Activated naive CD4-positive, alpha-beta T cell treated with Interleukin-2 at 50 U/mL for 16 hours (primary cell): ENCODE results near the gene GPATCH3.
"Not testable (repeated sequence)": the region's sequence is repeated elsewhere in the genome, so short reads cannot be mapped to it uniquely, and the experiment has no call there.

Source experiments
- DNase-seq: peaks from one replicate; pipeline ENCODE4 v3.0.0-alpha.2; 2020

GPATCH3 gene

GRCh38 chr1:26900001-26900814, at the start of gene GPATCH3:
TSS of gene GPATCH3 (minus strand) at chr1:26900467. CDS start at chr1:26900442, 25 bp downstream.
- DNase-seq: peak; percentile 87

GRCh38 chr1:26949926-26950319, 49.7 kb upstream of the GPATCH3 start:
- DNase-seq: no peak

DNA sequence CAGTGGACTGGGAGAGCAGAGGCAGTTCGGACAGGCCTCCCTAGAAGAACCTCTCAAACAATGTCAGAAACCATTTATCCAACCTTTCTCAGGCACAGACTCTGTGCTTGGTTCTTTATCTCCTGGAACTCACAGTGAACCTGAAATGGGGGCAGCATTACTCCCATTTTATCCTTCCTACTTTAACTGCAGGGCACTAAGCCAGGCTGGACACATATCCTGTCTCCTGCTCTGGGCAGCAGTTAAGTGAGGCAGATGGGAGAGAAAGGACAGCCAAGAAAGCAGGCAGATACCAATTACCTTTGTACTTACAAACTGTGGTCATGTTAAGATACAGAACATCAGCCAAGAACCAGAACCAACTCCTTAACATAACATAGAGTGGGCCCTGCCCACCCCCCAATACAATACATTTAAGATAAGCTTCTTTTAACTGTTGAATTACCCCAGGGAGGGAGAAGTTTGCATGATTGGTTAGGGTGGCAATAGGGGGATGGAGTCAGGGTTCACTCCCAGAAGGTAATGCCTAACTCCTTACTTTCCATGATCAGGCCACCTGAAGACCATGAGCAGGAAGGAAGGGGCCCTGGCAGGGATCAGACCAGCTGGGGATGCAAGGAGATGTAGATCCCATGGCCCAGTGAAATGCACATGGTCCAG, 49.1 kb upstream of the GPATCH3 start:
- DNase-seq: no peak

GRCh38 chr1:26948725-26949057, 48.4 kb upstream of the GPATCH3 start:
- DNase-seq: not testable (repeated sequence)

- no peak for DNase-seq
These were observed 46.0 kb upstream of the GPATCH3 start for GRCh38 chr1:26946270-26946669.

GRCh38 chr1:26945728-26946127, 45.5 kb upstream of the GPATCH3 start:
- DNase-seq: no peak

DNA sequence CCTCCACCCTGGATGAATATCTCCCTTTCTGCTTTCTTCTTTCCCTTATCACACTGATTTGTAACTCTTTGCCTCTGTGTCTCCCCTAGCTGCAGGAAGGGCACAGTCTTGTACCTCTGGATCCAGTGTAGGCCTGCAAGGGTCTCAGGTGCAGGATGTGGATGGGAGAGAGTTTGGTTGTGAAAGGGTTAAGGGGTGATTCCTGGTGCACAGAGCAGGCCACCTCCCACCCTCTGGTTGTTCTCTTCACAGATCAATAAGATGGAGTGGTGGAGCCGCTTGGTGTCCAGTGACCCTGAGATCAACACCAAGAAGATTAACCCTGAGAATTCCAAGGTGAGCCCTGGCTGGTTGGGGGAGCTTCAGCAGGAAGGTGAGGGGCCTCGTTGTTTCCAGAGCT, 44.9 kb upstream of the GPATCH3 start:
- DNase-seq: no peak

DNA sequence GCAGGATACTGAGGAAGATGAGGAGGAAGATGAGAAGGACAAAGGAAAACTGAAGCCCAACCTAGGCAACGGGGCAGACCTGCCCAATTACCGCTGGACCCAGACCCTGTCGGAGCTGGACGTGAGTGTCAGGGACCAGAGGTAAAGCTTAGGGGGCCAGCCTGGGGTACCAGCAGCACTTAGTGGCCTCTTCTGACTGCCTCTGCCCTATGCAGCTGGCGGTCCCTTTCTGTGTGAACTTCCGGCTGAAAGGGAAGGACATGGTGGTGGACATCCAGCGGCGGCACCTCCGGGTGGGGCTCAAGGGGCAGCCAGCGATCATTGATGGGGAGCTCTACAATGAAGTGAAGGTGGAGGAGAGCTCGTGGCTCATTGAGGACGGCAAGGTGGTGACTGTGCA, 42.4 kb upstream of the GPATCH3 start:
- no peak for DNase-seq

DNA sequence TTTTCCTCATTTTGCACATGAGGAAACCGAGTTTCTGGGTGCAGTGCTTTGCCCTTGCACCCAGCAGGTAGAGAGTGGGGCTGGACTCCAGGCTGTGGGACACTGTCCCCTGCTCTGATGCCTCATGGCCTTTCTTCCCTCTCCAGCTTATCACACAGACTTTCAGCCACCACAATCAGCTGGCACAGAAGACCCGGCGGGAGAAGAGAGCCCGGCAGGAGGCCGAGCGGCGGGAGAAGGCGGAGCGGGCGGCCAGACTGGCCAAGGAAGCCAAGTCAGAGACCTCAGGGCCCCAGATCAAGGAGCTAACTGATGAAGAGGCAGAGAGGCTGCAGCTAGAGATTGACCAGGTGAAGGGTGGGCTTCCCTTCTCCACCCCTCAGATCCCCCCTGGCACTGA, 41.0 kb upstream of the GPATCH3 start:
- DNase-seq: no peak

- no peak for DNase-seq
These were observed 38.4 kb upstream of the GPATCH3 start for GRCh38 chr1:26938659-26939025.

- no peak for DNase-seq
These were observed 37.9 kb upstream of the GPATCH3 start for GRCh38 chr1:26938004-26938658.

- DNase-seq: no peak
These were observed 36.6 kb upstream of the GPATCH3 start for GRCh38 chr1:26936823-26937222.

DNA sequence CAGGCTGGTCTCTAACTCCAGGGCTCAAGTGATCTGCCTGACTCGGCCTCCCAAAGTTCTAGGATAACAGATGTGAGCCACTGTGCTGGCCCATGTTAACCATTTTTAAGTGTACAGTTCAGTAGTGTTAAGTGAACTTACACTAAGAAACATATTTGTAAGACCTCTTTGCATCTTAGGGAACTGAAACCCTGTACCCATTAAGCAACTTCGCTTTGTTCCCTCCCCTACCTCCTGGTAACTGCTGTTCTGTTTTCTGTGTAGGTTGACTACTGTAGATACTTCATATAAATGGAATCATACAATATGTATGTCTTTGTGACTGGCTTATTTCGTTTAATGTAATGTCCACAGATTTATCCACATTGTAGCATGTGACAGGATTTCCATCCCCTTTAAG, 32.3 kb upstream of the GPATCH3 start:
- DNase-seq: no peak

- no peak for DNase-seq
These were observed 23.4 kb upstream of the GPATCH3 start for GRCh38 chr1:26923711-26924110.

DNA sequence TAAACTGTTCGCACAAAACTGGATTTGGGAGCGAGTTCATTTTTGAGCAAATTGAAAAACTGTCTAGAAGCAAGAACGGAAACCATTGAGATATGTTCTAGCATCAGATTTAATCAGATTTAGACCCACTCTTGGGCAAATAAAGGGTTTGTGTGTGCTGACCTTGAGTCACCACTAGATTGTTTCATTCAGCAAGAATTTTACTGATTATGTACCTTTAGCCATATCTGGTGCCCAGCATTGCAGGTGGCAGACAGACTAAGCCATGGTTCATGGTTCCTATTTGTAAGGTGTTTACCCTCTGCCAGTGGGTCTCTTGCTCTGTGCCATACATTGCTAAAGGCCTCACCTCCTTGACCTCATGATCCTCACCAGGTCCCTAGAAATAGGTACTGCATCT, 22.6 kb upstream of the GPATCH3 start:
- no peak for DNase-seq

- DNase-seq: no peak
These were observed 22.1 kb upstream of the GPATCH3 start for GRCh38 chr1:26922431-26922729.

- DNase-seq: peak; percentile 96
These were observed 21.5 kb upstream of the GPATCH3 start, which contains the start of gene NUDC for GRCh38 chr1:26921540-26922430. TSS of gene NUDC (plus strand) at chr1:26921743. CDS start at chr1:26921849, 106 bp downstream.

DNA sequence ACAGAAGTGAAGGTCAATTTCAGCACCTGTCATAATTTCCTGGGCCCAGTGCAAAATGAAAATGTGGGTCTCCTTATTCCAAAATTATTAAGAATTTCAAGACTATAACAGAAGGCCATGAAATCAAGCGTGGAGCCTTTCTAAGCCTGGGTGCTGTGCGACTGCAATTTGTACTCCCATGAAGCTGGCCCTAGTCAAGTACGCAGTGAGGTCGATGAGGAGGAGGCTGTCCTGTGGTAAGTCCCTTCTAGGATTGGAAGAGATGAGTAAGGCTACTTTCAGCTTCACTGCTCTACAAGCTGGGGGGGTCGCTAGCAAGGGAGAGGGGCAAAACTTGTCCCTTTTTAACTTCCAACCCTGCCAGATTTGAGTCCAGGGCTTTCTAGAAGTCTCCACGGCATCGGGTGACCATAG, 20.9 kb upstream of the GPATCH3 start:
- no peak for DNase-seq

- no peak for DNase-seq
These were observed 15.1 kb upstream of the GPATCH3 start for GRCh38 chr1:26915204-26915842.

GRCh38 chr1:26913754-26914619, 13.7 kb upstream of the GPATCH3 start, which contains the start of gene NR0B2:
TSS of gene NR0B2 (minus strand) at chr1:26913975. CDS start at chr1:26913940, 35 bp downstream.
- DNase-seq: no peak

DNA sequence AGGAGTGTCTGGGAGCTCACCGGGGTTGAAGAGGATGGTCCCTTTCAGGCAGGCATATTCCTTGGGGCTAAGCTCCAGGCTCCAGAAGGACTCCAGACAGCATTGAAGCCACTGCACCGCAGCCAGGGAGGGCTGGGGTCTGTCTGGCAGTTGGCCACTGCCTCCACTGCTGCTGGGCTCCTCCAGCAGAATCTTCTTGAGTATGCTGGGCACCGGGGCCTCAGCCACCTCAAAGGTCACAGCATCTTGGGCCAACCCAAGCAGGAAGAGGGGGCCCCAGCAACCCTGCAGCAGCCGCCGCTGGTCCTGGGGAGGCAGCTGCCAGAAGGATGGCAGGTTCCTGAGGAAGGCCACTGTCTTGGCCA, 13.1 kb upstream of the GPATCH3 start:
- no peak for DNase-seq

DNA sequence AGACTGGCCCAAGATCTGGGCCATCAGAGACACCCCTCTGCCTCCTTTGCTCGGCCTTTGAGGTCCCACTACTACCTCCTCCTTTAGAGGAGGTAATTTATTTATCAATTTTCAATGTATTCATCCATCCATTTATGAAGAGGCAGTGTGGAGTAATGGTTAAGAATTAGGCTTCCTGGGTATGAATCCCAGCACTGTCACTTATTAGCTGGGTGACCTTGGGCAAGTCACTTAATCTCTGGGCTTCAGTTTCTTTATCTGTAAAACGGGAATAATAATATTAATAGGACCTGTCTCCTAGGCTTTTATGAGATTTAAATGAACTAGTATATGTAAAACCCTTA, 11.9 kb upstream of the GPATCH3 start:
- DNase-seq: no peak
